Measurements from ENCODE around the gene UBE2H.

Gene UBE2H

GRCh38 chr7:129908181-129908580 lies 44.6 kb downstream of the UBE2H start:
- Histone ChIP-seq H3K27me3 (ENCODE audit: insufficient read depth, insufficient read length) (no peaks in the 10 kb centered on the region), H3K4me1 (ENCODE audit: insufficient read depth, insufficient read length) (peaks cover 2% of the 10 kb centered on the region), H3K4me3 (ENCODE audit: insufficient read length, low read depth) (no peak overlapping the region), H3K36me3 (ENCODE audit: insufficient read depth, insufficient read length, low read length) (peaks cover 19% of the 10 kb centered on the region), H3K9me3 (ENCODE audit: insufficient read depth, low read length) (no peaks in the 10 kb centered on the region), H3K9ac (ENCODE audit: insufficient read length, low read depth) (no peak overlapping the region)
- no peak for DNase-seq (ENCODE audit: low read depth, low spot score)
- TF ChIP-seq SUZ12 (IDR thresholded peaks at IDR 0.05; ENCODE audit: extremely low read depth, insufficient read depth, insufficient read length): no peak
- no peak for TF ChIP-seq ZNF274 (IDR thresholded peaks at IDR 0.05; ENCODE audit: low read depth, low read length)
- TF ChIP-seq YY1 (IDR thresholded peaks at IDR 0.05; ENCODE audit: insufficient read depth, insufficient read length): no peak

- Histone ChIP-seq H3K9ac (ENCODE audit: insufficient read length, low read depth) (no peak overlapping the region), H3K27me3 (ENCODE audit: insufficient read depth, insufficient read length) (no peaks in the 10 kb centered on the region), H3K9me3 (ENCODE audit: insufficient read depth, low read length) (no peaks in the 10 kb centered on the region), H3K36me3 (ENCODE audit: insufficient read depth, insufficient read length, low read length) (peaks cover 22% of the 10 kb centered on the region), H3K4me1 (ENCODE audit: insufficient read depth, insufficient read length) (peaks cover 2% of the 10 kb centered on the region), H3K4me3 (ENCODE audit: insufficient read length, low read depth) (no peak overlapping the region)
- no peak for DNase-seq (ENCODE audit: low read depth, low spot score)
- TF ChIP-seq YY1 (IDR thresholded peaks at IDR 0.05; ENCODE audit: insufficient read depth, insufficient read length): no peak
- no peak for TF ChIP-seq SUZ12 (IDR thresholded peaks at IDR 0.05; ENCODE audit: extremely low read depth, insufficient read depth, insufficient read length)
- no peak for TF ChIP-seq ZNF274 (IDR thresholded peaks at IDR 0.05; ENCODE audit: low read depth, low read length)
These were observed 45.5 kb downstream of the UBE2H start for GRCh38 chr7:129907122-129907736.

- Histone ChIP-seq H3K4me1 (ENCODE audit: insufficient read depth, insufficient read length) (peaks cover 2% of the 10 kb centered on the region), H3K36me3 (ENCODE audit: insufficient read depth, insufficient read length, low read length) (peaks cover 22% of the 10 kb centered on the region), H3K9ac (ENCODE audit: insufficient read length, low read depth) (no peak overlapping the region), H3K9me3 (ENCODE audit: insufficient read depth, low read length) (no peaks in the 10 kb centered on the region), H3K27me3 (ENCODE audit: insufficient read depth, insufficient read length) (no peaks in the 10 kb centered on the region), H3K4me3 (ENCODE audit: insufficient read length, low read depth) (no peak overlapping the region)
- TF ChIP-seq ZNF274 (IDR thresholded peaks at IDR 0.05; ENCODE audit: low read depth, low read length) (no peak), SUZ12 (IDR thresholded peaks at IDR 0.05; ENCODE audit: extremely low read depth, insufficient read depth, insufficient read length) (no peak), YY1 (IDR thresholded peaks at IDR 0.05; ENCODE audit: insufficient read depth, insufficient read length) (no peak)
- DNase-seq (ENCODE audit: low read depth, low spot score): no peak
These were observed 46.1 kb downstream of the UBE2H start for GRCh38 chr7:129906700-129907099.

GRCh38 chr7:129903935-129904334 lies 48.8 kb downstream of the UBE2H start:
- no peak for TF ChIP-seq SUZ12 (IDR thresholded peaks at IDR 0.05; ENCODE audit: extremely low read depth, insufficient read depth, insufficient read length)
- no peak for TF ChIP-seq ZNF274 (IDR thresholded peaks at IDR 0.05; ENCODE audit: low read depth, low read length)
- no peak for TF ChIP-seq YY1 (IDR thresholded peaks at IDR 0.05; ENCODE audit: insufficient read depth, insufficient read length)
- Histone ChIP-seq H3K4me3 (ENCODE audit: insufficient read length, low read depth) (no peak overlapping the region), H3K9ac (ENCODE audit: insufficient read length, low read depth) (no peak overlapping the region), H3K36me3 (ENCODE audit: insufficient read depth, insufficient read length, low read length) (peaks cover 26% of the 10 kb centered on the region), H3K27me3 (ENCODE audit: insufficient read depth, insufficient read length) (no peaks in the 10 kb centered on the region), H3K9me3 (ENCODE audit: insufficient read depth, low read length) (no peaks in the 10 kb centered on the region), H3K4me1 (ENCODE audit: insufficient read depth, insufficient read length) (no peaks in the 10 kb centered on the region)
- no peak for DNase-seq (ENCODE audit: low read depth, low spot score)

- no peak for TF ChIP-seq YY1 (IDR thresholded peaks at IDR 0.05; ENCODE audit: insufficient read depth, insufficient read length)
- no peak for TF ChIP-seq SUZ12 (IDR thresholded peaks at IDR 0.05; ENCODE audit: extremely low read depth, insufficient read depth, insufficient read length)
- TF ChIP-seq ZNF274 (IDR thresholded peaks at IDR 0.05; ENCODE audit: low read depth, low read length): no peak
- Histone ChIP-seq H3K4me3 (ENCODE audit: insufficient read length, low read depth) (no peak overlapping the region), H3K9me3 (ENCODE audit: insufficient read depth, low read length) (no peaks in the 10 kb centered on the region), H3K4me1 (ENCODE audit: insufficient read depth, insufficient read length) (no peaks in the 10 kb centered on the region), H3K9ac (ENCODE audit: insufficient read length, low read depth) (no peak overlapping the region), H3K36me3 (ENCODE audit: insufficient read depth, insufficient read length, low read length) (peaks cover 29% of the 10 kb centered on the region), H3K27me3 (ENCODE audit: insufficient read depth, insufficient read length) (no peaks in the 10 kb centered on the region)
- no peak for DNase-seq (ENCODE audit: low read depth, low spot score)
These were observed 49.9 kb downstream of the UBE2H start for GRCh38 chr7:129902788-129903422.

- Histone ChIP-seq H3K4me3 (ENCODE audit: insufficient read length, low read depth) (no peak overlapping the region), H3K36me3 (ENCODE audit: insufficient read depth, insufficient read length, low read length) (peaks cover 18% of the 10 kb centered on the region), H3K9ac (ENCODE audit: insufficient read length, low read depth) (no peak overlapping the region), H3K9me3 (ENCODE audit: insufficient read depth, low read length) (no peaks in the 10 kb centered on the region), H3K4me1 (ENCODE audit: insufficient read depth, insufficient read length) (no peaks in the 10 kb centered on the region), H3K27me3 (ENCODE audit: insufficient read depth, insufficient read length) (no peaks in the 10 kb centered on the region)
- TF ChIP-seq SUZ12 (IDR thresholded peaks at IDR 0.05; ENCODE audit: extremely low read depth, insufficient read depth, insufficient read length) (no peak), ZNF274 (IDR thresholded peaks at IDR 0.05; ENCODE audit: low read depth, low read length) (no peak), YY1 (IDR thresholded peaks at IDR 0.05; ENCODE audit: insufficient read depth, insufficient read length) (no peak)
- no peak for DNase-seq (ENCODE audit: low read depth, low spot score)
These were observed 54.1 kb downstream of the UBE2H start for GRCh38 chr7:129898502-129899160.

GRCh38 chr7:129898007-129898406 lies 54.8 kb downstream of the UBE2H start:
- DNase-seq (ENCODE audit: low read depth, low spot score): no peak
- no peaks in the 10 kb centered on the region for H3K4me1 ChIP-seq (ENCODE audit: insufficient read depth, insufficient read length)
- no peak overlapping the region for H3K4me3 ChIP-seq (ENCODE audit: insufficient read length, low read depth)
- no peaks in the 10 kb centered on the region for H3K9me3 ChIP-seq (ENCODE audit: insufficient read depth, low read length)
- H3K36me3 ChIP-seq (ENCODE audit: insufficient read depth, insufficient read length, low read length): peaks cover 17% of the 10 kb centered on the region
- H3K9ac ChIP-seq (ENCODE audit: insufficient read length, low read depth): no peak overlapping the region
- TF ChIP-seq SUZ12 (IDR thresholded peaks at IDR 0.05; ENCODE audit: extremely low read depth, insufficient read depth, insufficient read length): no peak
- no peak for TF ChIP-seq ZNF274 (IDR thresholded peaks at IDR 0.05; ENCODE audit: low read depth, low read length)
- no peak for TF ChIP-seq YY1 (IDR thresholded peaks at IDR 0.05; ENCODE audit: insufficient read depth, insufficient read length)
- no peaks in the 10 kb centered on the region for H3K27me3 ChIP-seq (ENCODE audit: insufficient read depth, insufficient read length)

Measured in NT2/D1 (cell line).